LHCN-M2 (cell line): Measurements from ENCODE around the gene TNS3. TPM values are rescaled to one million over a fixed set of nuclear protein-coding genes. Genes with fewer than 3 reads are reported as not detected.

ENCODE experiments used
- DNase-seq: peaks from one replicate; pipeline ENCODE4 v3.0.0-alpha.2; 2012; ENCODE audit warnings: low read depth
- total RNA-seq: library from RNA; depleted of rRNA; stranded (reverse); fragments of >200 nt; gene quantifications from 2 replicates; pipeline ENCODE4 v1.2.3, GENCODE V29; 2014

The TNS3 gene
- total RNA-seq, 1 experiment from 2014 or later, result 556 TPM

DNA sequence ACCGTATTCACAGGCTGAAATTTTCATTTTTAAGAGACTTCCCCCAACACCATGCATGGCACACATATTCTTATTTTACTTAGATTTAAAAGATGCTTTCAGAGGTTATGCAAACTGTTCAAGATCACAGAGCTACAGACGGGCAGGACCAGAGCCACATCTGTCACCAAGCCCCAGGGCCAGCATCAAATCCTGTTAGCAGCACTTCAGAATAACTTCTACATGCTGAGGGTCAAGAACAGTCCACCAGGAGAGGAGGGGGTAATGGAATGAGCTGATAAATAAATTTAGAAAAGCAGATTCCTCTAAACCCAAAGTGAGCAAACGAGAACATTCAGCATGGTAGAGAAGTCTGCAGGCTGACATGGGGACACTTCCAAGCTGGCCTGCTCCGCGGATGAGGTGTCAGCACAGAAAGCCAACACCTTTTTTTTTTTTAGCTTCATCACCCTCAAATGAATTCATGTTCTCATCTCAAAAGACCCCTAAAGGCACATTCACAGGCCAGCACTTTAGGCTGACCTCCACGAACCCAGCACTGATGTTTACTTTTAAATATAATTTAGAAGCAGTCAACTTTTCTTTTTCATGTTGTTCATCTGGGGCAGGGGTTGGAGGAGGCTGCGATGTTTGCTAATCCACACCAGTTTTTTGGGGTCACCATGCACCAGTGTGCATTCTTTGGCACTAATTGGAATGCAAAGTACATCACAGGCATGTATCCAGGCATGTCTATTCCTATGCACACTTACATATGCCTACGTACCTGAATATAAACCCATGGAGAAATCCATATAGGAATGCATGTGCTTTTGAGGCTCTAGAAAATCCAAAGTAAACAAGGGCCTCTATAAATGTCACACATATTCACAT is 249.0 kb downstream of the TNS3 start:
- no peak for DNase-seq

DNA sequence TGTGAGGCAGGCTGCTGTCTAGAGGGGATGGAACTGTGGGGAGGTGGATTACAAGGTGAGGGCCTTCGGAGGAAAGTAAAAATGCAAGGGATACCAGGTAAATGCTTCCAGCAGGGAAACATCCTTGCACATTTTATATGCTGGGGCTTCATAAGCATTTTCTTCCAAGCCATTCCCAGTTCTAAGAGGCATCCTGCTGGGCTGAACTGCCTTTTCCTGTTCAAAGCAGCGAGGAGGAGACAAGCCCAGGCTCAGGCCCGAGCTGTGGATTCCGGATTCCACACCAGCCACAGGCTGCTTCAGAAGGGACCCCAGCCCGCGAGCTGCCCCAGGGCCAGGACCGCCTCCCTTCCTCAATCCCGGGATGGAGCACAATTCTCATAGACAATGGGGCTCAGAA is 249.7 kb downstream of the TNS3 start:
- no peak for DNase-seq

DNA sequence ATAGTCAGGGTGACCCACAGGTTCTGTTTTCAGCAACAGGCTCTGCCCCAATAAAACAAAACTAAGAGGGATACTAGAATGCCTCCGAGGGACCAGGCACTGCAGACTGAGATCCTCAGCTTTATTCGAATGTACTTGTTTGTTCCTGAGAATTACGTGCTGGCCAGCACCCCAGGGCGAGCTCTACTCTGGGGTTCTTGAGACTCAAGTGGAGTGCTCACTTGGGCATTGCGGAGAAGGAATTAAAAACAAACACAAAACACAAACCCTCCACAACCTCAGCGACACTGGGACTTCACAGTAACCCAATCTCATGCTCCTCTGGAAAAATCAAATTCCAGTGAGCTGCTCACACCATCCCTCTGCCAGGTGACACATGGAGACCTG is 250.7 kb downstream of the TNS3 start:
- no peak for DNase-seq

DNA sequence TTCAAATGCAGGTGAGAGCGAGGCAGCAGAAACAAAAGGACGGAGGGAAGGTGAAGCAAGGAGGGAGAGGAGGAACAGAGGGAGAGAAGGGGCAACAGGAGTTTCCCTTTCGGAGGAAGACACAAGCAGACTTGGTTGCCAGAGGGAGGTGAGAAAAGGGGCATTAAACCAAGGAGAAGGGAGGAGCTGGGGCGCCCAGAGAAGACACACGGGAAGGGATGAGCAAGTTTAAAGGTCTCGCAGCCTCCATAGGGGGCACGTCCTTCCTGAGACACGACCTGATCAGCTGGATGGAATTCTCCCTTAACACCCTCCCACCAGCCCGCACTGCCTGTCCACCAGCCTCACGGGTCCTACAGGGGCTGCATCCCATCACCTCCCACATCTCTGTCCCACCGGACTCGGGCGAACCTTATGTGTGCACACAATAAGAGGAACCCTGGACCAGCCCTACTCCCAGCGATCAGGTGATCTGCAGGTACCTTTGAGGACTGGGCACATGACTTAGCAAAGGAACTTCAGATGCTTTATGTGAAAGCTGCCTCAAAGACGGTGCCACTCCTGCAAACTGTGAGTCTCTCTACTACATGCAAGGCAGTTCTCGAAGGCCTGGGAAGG is 251.2 kb downstream of the TNS3 start:
- no peak for DNase-seq

DNA sequence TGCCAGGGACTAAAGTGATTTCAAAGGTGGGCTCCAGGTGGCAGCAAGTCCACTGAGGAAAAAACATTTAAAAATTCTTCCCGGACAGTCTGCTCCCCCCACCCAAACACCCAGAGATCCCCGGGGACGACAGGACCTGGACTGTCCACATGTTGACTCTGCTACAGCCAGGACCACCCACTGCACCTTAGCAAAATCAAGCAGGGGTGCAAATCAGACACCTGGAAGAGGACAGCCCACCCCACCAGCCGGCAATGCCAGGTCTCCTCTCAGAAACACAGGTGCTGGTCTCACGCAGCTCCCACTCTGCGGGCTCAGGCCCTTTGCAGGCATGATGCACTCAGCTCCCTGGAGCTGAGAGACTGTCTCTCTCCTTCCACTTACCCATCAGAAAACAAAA is 251.9 kb downstream of the TNS3 start:
- DNase-seq, result no peak

DNA sequence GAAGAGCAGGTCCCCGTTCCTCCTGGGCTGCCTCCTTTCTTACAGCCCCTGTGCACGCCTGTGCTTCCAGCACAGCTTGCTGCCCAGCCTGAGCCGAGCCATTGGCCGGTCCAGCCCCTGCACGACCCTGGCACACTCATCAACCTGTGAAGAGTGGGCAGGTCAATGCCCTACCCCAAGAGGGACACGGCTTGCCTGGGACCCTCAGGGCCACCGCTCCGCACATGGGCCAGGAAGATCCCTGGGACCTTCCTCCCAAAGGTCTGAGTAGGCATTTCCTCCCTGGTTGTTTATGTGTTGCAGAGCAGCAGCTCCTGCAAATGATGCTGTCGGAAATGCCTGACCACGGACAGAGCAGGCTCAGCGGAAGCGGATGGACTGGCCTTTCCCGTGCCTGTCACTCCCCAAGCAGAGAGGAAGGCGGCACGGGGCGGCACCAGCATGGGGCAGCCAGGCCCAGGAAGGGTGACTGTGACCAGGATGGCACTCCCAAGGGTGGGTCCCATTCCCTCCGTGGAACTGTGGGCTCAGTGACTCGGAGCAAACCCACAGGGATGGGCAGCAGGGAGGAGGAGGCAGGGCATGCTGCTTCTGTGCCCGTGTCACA is 252.5 kb downstream of the TNS3 start:
- no peak for DNase-seq

DNA sequence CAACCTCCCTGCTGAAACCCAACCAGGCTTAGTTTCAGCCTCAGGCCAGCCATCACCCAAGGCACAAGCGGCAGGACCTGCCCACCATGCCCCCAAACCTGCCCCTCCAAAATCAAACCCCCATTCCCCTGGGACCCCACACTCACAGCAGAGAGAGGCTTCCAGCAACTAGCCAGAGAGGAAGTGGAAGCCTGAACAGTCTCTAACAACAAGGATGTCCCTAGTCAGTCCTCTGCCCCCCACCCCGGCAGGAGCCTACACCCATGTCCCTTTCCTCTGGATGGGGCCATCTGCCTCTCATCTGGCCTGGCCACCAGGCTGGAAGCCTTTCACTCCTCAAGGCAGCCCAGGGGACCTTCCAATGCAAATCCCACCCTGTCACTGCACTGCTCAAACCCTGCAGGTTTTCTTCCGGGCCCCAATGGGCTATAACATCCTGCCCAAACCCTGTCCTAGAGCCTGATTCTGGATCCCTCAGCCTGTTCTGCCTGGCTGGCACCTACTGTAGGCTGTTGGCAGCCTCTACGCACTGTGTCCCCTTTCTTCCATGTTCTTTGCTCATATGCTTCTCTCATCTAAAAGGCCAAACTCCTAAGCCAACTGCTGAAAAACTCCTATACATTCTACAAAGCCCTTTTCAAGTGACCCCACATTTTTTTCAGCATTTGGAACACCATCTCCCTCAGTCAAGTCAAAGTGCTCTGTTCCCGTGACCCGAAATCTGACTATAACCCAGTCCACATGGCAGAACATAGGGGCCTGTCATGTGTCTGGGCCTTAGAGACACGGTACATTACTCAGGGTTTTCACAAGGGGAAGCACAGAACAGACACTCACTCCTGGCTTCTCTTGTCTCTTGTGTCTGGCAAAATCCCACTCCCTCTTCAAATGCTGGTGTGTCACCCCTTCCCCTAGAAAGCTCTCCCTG is 253.3 kb downstream of the TNS3 start:
- DNase-seq, result no peak

DNA sequence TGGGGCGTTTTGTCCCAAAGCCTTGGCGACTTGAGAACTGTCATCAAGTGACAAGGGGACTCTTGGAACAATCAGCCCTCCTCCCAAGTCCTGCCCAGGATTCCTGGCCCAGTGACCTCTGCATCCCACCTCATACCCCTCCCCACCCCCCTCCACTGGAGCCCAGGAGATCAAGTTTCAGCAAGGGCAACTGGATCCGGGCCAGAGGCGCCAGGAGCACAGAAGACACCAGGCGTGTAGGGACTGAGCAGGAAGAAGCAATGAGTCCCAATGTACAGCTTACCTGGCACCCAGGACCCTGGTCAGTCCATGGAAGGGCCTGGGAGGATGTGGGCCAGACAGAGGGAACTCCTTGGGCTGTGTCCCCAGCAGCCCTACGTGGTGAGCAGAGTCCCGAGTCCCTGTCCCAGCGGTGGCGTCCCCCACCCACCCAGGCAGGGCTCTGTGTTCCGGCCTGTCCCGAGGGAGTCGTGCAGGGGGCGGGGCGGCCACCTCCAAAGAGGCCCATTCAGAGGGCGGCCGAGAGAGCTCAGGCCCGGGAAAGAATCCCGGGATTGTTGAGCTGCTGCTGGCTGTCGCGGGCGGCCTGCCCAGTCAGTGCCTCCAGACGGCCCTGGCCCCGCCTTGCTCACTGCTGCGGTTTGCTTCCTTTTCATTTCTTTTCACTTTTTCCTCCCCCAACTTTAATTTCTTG is 254.1 kb downstream of the TNS3 start:
- DNase-seq, result peak; percentile 85

DNA sequence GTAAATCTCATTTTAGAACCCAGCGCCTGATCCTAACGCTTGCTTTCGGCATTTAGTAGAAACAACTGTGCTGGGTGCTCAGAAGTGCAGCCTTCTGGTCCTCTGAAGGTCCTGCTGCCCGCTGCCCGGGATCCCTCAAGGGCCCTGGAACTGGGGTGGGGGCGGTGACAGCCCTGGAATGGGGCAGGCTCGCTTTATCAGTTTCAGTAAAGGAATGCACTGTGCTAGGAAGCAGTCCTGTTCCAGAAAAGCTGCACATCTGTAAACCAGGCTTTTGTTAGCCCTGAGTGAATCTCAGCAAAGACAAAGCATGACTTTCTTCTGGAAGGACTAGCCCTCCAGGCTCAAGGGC is 254.6 kb downstream of the TNS3 start:
- no peak for DNase-seq

DNA sequence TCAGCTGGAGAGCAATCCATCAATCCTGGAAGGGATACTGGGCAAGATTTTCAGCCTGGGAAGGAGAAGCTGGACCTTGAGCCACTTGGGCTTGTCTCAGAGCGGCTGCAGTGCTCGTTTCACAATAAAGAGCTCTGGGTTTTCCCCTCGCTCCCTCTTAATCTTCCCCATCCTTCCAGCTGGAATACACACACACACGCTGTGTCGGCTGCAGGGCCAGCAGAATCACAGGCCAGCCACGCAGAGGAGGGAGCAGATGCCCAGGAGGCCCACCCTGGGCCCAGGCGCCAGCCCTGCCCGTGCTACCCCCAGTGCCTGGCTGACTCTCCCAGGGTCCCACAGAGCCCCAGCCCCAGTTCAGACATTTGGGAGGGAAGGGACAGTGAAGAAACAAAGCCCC is 255.1 kb downstream of the TNS3 start:
- DNase-seq, result no peak

DNA sequence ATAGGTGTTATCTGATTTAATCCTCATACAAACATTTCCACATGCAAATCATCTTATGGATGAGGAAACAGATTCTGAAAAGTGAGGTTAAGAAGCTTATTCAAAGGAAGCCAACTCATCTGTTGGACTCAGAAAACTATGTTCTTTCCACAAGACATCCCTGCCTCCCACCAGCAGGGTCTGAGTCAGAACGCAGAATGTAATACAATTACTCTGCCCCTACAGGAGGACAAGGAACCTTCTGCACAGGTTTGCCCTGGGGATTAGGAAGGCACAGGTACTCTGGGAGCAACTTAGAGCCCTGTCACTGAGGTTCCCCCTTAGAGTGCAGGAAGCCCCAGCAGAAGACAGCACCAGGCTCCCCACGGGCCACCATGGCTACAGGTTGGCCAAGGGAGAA is 255.7 kb downstream of the TNS3 start:
- peak; percentile 65 for DNase-seq

DNA sequence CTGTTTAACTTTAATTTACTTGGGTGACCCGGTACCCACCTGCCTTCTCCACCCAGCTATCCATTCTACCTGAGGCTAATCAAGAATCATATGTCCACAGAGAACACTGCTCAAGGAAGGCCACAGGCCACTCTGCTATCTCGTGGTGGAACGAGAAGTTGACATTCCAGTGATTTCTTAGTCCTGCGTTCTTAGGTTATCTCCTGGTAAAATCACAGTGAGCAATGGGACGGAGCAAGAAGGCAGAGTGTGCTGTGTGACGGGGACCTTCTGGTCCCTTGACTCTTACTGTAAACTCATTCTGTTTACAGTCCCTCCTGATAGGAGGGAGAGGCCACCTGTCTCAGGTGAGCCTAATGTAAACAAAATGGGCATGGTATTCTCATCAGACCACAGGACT is 256.6 kb downstream of the TNS3 start:
- no peak for DNase-seq

DNA sequence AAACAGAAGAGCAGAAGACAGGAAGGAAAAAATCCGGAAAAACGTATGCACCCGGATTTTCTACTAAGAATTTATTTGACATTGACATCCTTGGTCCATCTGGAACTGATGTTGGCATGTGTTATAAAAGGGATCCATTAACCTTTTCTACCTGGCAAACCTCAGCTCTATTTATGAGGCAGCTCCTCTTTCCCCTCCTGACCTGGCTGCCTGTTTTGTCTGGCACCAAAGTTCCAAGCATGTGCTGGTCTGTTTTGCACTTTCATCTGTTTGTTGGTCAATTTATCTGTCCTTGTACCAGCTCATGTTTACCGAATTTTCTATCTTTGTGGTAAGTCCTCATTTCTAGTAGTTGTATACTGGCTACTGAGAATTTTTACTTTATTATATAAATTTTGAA is 258.0 kb downstream of the TNS3 start:
- DNase-seq, result no peak

DNA sequence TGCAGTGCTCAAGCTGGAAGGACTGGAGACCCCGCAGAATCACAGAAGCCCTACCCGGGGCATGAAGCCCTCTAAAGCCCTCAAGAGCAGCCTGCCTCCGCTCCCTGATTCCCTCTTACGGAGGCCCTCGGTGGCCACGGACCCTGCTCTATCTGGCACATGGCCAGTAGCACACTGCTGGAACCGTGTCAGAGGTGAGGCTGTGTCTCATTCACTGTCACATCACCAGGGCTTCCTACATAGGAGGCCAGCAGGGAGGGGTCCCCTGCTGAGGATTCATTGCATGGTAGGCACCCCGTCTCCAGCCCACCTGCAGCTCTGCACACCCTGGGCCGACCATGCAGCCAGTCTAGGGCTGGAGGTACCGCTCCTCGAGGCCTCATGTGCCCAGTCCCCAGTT is 259.2 kb downstream of the TNS3 start:
- DNase-seq, result no peak

DNA sequence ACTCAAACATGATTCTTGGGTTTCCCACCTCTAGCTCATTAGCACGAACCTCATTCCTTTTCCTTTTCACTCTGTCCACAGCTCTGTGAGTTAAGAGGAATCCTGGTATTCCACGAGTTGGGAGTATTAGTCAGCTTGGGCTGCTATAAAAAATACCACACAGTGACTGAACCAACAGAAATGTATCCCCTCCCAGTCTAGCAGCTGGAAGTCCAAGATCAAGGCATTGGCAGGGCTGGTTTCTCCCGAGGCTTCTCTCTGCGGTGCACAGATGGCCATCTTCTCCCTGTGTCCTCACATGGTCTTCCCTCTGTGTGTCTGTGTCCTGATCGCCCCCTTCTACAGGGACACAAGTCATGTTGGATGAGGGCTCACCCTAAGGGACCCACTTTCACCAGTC is 261.6 kb downstream of the TNS3 start:
- DNase-seq, result peak; percentile 73

DNA sequence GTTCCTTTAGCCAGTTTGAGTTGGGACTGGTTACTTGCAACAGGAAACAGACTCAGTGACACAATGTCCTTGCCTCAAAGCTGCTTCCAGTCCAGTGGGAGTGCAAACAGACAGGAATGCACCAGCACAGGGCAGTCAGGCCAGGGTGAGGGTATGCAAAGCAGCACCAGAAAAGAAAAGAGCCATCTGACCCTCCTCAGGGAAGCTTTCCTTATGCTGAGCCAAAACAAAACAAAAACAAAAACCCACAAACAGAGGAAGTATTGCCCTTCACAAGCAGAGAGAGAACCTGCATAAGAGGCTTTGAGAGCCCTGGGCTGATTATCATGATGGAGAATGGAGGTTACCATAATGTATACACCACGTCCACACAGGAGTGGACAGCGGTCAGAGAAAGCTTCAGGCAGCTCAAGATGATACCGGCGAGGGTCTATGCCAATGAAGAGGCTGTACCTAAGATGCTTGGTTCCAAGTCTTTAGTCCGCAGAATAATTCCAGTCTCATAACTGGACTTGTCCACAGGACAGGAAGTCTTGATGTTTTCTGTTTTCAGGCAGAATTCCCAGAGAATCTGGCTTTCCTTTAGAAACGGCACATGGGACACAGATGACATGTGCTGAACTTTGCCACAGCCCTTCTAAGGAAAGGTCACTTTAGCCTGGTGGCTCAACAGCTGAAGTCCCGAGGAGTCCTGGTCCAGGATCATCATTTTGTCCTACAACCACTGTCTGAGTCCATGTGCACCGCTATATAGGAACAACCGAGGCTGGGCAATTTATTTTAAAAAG is 263.3 kb downstream of the TNS3 start:
- DNase-seq, result no peak

DNA sequence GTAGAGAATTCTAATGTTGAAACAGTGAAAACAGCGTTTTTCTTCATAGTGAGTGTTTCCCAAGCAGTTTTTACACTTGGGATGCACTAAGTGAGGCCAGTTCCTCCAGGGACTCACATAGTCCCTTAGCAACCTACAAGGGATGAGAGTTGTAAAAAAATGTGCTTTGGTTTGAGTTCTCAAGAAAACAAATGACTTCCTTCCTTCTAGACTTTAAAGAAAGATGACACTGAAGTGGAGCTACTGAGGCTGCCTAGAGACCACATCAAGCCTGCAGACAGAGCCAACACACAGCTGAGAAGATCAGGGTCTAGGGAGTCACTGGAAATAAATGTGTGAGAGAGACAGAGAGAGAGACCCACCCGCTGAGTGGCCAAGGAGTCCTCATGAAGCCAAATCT is 264.4 kb downstream of the TNS3 start:
- DNase-seq, result no peak

DNA sequence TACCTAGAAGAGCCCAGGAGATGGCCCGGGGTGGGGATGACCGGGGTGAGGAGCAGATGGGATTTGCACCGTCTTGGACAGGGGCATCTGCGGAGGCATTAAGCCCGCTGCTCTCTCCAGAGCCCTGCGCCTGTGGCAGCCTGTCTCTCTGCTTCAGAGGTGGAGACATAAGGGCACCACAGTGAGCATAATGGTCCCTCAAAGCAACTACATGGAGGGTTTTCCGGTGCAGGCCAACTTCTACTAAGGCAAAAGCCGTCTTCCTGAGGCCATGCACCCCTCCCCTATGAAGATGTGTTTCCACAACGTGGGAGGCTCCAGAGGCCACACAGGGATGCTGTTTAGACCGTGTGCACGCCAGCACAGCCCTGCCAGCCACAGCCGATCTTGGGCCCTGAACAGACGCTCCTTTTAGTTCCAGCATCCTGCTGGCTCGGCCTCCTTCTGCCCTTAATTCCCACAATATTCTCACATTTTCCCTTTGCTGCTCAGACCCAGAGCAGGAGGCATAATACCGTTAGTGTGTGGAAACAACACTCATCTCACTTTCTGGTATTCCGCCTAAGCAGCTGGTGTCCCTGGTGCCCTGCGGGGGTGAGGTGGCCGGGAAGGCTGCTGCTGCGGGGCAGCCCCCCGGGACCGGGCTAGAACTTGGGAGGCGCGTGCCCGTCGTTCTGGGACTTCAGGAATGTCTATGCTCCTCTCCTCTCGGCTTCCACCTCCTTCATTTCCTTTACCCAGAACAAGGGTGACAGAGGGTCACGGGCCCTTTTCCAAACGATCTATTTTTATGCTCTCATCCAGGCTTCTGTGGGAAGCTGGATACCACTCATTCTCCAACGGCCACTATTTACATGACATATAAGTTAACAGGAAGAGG is 266.9 kb downstream of the TNS3 start:
- peak; percentile 81 for DNase-seq

DNA sequence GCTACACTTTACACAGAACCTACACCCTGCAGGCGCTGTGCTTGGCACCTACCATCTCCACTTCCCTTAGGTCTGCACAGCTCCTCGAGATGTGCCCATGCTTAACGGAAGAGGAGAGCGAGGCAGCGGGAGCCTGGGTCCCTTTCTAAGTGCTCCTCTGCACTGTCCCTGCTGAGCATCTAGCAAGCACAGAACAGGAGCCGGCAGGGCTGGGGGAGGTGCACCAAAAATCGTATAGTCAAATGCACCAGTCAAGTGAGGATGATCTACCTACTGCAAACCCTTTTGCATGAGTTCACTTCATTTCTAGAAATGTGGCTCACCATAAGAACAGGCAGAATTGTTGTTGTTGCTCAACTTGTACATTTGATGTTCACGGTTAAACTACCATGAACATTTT is 267.7 kb downstream of the TNS3 start:
- DNase-seq, result no peak

DNA sequence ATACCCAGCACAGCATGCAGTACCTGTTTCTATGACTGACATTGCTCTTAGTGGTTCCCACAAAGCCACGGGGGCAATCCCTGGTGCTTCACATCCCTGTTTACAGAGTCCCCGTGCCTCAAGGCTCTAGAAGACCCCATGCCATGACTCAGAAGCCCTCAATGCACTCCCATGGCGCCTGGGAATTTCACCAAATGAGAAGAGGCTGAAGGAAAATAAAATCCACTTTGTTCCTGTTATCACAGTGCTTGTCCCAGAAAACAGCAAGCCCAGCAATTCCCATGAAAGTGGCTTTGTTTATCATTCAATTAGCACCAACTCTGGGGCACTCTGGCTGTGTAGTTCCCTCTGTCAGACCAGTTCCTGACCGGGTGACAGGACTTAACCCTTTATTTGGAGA is 268.3 kb downstream of the TNS3 start:
- no peak for DNase-seq
